NCI-H2171 treated with DMSO at 0.1 percent for 48 hours (cell line): ENCODE measurements around the gene ATP13A2.

Source experiments
- DNase-seq: peaks from one replicate; lab custom pipeline; 2025; lab: John Stamatoyannopoulos, UW

The ATP13A2 gene

DNA sequence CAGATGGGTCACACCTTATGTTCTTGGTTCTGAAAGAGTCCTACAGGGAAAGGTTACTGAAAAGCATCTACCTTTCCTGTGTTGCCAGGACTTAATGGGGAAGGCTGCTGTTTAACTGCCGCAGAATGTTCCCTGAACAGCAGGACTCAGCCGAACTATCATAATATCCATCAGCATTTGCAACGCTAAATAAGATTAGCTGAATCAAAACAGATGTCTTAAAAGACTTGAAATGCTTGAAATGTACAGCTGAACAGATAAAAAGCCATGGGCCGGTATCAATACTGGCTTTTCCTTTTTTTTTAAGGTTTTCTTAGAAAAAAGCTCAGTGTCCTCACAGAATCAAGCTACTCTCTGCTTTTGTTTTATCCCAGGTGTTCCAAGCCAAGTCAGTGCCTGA lies 19.7 kb upstream of the ATP13A2 start:
- DNase-seq: no peak

GRCh38 chr1:17030206-17030605 lies 18.5 kb upstream of the ATP13A2 start:
- DNase-seq: no peak

DNA sequence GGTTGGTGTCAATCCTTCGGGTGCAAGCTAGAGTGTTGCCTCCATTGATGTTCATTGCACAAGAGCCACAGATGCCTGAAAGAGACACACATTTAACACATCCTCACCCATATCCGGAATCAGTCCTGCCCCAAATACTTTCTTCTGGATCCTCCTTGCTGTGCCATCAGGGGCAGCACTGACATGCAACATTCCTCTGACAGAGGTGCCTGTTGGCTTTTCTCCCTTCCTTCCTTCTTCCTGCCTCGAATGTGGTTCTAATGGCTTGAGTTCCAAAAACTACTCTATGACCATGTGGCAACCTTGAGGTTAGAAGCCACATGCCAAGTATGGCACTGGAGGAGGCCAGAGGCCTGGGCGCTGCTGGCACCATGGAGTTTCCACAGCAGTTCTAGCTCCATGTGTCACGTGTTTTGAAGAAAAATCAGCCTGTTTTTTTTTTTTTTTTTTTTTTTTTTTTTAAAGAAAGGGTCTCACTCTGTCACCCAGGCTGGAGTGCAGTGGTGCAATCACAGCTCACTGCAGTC lies 17.0 kb upstream of the ATP13A2 start:
- DNase-seq: no peak

DNA sequence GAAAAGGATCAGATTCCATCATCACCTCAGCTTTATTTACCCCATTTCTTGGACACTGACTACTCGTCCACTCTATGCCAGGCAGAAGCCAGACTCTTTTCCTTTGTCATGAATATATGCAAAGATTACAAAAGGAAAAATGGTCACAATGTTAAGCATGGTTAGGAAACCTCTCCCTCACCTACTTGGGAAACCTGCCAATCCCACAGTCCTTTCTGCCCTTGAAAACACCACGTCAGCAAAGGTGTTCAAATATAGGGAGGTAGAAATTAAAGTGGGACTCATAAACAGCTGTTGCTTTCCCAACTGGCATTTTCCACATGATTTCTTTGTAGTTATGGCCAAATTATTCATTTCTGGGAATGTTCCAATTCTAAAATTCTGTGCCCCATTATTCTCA lies 16.2 kb upstream of the ATP13A2 start:
- no peak for DNase-seq

DNA sequence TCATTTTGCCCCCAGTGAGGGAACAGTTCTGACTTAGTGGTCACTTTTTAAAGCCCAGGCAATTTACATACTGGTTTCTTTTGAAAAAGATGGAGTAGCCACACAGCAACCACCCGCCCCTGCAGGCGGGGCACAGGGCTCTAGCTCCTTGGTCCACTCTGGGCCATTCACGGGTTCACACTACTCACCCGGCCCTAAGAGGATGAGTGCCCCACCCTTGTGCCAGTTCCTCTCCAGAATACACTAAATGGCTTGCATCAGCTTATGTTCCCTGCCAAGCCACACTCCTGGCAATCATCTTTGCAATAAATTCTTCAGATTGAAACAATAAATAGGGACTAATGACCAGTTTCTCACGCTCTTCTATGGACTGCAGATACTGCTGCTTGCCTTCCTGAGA lies 15.7 kb upstream of the ATP13A2 start:
- DNase-seq: no peak

GRCh38 chr1:17024721-17025120 lies 13.0 kb upstream of the ATP13A2 start:
- no peak for DNase-seq

DNA sequence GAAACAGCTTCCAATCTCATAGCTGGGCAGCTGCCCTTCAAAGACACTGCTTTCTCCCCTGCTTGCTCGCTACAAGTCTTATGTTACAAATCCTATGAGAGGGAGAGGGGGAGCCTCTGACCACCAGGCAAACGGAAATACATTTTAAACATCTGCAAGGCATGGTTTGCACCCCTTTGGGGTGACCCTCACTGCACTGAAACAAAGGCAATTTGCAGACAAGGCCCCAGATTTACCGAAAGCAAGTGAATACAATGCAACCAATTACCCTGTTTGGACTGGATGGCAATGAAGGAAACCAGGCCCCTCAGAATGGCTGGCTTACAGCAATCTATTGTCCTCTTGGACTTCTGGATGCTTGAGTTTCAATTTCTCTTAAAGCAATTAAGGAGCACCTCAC lies 11.8 kb upstream of the ATP13A2 start:
- DNase-seq: no peak

GRCh38 chr1:17023102-17023501 lies 11.4 kb upstream of the ATP13A2 start:
- no peak for DNase-seq

DNA sequence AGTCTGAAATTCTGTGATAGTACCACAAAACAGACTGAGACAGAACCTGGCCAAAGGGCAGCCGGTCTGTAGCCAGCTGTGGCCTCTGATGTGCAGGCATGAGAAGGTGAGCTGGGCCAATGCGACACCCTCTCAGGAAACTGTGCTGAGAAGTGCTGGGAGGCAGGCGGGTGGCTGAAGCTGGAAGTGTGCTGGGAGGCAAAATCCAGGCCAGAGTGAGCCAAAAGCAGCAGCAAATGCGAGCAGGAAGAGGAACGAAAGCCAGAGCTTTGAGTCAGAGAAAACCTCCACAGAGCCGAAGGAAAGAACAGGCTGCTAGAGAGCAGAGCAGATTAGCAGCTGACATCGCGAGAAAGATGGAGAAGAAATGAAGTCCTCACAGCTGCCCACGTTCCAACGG lies 10.2 kb upstream of the ATP13A2 start:
- no peak for DNase-seq

DNA sequence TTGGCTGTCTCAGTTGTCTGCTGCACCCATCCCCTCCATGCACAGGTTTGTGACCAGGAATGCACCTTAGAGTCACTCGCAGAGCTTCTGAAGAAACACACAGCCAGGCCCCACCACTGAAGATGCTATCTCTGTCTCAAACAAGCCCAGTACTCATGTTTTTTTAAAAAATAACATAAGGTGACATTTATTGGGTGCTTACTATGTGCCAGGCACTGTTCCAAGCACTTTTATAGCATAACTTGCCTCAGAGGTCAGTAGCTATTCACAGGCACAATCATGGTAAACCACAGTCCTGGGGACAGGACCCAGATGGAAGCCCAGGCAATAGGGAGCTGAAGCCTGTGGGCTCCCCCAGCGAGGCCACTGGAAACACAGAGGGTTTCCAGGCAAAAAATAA lies 8.8 kb upstream of the ATP13A2 start:
- no peak for DNase-seq

GRCh38 chr1:17018849-17019248 lies 7.1 kb upstream of the ATP13A2 start:
- DNase-seq: no peak

GRCh38 chr1:17017435-17017834 lies 5.7 kb upstream of the ATP13A2 start:
- DNase-seq: no peak

GRCh38 chr1:17016317-17016661 lies 4.6 kb upstream of the ATP13A2 start:
- DNase-seq: no peak

GRCh38 chr1:17014671-17015567 lies 3.2 kb upstream of the ATP13A2 start:
- no peak for DNase-seq

DNA sequence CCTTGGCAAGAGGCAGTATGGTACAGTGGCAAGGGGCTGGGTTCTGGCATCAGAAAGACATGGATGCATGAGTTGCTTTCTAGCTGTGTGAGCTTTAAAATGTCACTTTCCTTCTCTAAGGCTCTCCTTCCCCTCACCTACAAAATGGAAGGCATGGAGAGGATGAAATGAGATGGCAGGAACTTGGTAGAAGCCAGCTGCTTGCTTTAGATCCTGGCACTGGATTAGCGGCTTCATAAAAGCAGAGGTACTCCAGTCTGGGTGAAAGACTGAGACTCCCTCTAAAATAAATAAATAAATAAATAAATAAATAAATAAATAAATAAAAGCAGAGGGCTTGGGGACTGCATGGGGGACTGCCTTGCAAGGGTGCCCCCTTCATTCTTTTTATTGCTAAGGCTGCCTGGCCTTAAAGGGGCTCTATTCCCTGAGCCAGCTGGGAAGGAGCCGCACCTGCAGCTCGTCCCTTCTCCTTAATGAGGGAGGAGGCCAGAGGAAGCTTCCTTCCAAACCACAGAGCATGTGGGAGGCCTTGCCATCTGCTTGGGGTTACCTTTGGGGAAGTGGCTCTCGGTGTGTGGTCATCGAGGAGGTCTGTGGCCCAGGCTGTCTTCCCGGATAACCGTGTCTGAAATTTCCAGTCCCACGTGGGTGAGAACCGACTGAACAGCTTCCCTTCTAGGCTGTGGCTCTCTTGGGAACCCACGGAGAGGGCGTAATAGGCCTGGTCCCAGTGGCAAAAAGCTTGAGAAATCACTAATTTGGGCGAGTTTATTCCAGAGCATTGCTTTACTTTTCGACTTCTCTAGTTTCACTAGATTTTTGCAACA lies 2.0 kb upstream of the ATP13A2 start:
- no peak for DNase-seq

DNA sequence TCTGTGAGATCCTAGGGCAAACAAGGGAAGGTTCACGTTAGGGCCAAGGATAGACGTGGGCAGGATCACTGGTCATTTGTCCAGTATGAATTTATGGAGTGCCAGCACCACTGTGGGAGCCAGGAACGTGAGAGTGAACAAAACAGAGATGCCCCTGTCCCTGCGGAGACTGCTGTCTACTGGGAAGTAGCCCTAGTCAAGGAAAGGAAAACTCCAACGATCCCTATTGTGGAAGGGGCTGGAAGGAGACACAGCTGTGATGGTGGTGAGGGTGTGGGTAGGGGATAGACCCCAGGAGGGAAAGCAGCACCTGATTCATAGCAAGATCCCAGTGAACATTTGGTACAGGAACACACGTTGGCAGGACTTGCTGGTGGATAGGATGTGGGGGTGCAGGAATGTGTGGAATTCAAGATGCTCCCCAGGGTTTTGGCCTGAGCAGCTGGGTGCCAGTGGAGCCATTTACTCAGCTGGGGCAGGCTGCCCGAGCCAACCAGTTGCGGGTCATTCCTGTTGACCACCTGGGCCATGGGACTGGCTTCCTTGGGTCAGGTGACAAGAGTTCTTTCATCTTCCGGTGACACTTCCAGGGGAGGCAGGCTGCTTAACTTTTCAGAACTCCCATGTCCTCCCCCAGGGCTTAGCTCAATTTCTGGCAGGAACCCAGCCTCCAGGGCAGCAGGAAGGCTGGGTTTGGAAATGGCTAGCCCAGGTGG lies 1.2 kb upstream of the ATP13A2 start:
- DNase-seq: no peak

DNA sequence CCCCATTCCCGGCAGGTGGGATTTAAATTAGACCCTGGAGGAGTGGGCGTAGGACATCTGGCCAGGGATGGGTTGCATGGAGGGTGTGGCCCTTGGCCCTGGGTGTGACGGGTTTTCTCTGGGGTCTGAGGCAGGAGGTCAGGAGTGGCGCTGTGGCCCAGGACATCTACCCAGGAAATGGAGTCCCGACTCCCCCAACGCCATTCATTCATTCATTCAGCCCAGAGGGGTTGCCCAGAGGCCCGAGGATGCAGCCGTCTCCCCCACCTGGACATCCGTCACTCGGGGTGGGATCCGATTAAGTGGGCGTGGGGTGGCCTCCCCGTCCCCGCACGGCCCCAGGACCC lies 663 bp downstream of the ATP13A2 start:
- DNase-seq: no peak

- peak; percentile 6 for DNase-seq
Measured at GRCh38 chr1:17009706-17010105, 2.0 kb downstream of the ATP13A2 start.

GRCh38 chr1:17008208-17008855 lies 3.4 kb downstream of the ATP13A2 start:
- DNase-seq: no peak

- no peak for DNase-seq
Measured at GRCh38 chr1:17007121-17007520, 4.6 kb downstream of the ATP13A2 start.

DNA sequence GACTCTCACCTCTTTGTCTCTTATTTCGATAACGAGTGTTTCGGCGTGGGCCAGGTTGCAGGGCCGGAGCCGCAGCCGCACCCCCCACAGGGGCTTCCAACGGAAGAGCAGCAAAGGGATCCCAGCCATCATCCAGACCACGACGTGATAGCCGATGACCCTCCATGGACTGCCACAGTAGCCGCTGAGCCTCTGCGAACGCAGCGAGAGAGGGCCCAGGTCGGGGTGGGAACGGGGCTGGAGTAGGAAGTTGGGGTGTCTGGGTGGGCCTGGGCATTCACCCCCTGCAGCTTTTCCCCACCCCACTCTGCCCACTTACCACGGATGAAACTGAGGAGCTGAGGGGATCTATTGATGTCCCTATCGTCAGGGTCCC lies 6.4 kb downstream of the ATP13A2 start:
- DNase-seq: no peak
